H1 (cell line): ENCODE data around the gene SIK1. TPM values are rescaled to one million over a fixed set of nuclear protein-coding genes. Genes with fewer than 3 reads are reported as not detected.
"Not testable (repeated sequence)": the region's sequence is repeated elsewhere in the genome, so short reads cannot be mapped to it uniquely, and the experiment has no call there.

Experiments used
- CTCF ChIA-PET: fragments of 300-600 bp; sonication (Branson Sonifier 250); formaldehyde crosslinking; loops from one replicate; lab custom pipeline; 2021; ENCODE audit not compliant: partially characterized antibody; lab: Charles Lee
- POLR2A ChIA-PET: fragments of 300-600 bp; sonication (Branson Sonifier 250); formaldehyde crosslinking; loops from one replicate; lab custom pipeline; 2021; ENCODE audit warnings: inconsistent platforms; ENCODE audit not compliant: partially characterized antibody; lab: Charles Lee
- DNase-seq, 2 experiments: peaks; one replicate each; pipeline versions ENCODE4 v3.0.0 to v3.0.0-alpha.2; 2010 to 2022; ENCODE audit warnings: low spot score in 2 of 2, low read depth in 1 of 2, mixed read lengths in 1 of 2
- FAIRE-seq: peaks from 2 replicates; lab custom pipeline; 2011; peaks lifted over from hg19 to GRCh38; lab: Jason Lieb, UNC
- H2AFZ ChIP-seq: 2 replicates; pipeline ENCODE4 v1.8.1; 2012; ENCODE audit warnings: low read length, inconsistent platforms
- H2AK5ac ChIP-seq: 2 replicates; pipeline ENCODE4 v1.6.1; 2013; ENCODE audit warnings: low read depth, low read length
- H2BK120ac ChIP-seq: replicated peaks from 2 replicates; pipeline ENCODE3; 2013; ENCODE audit warnings: low read depth, low read length, inconsistent platforms
- H2BK12ac ChIP-seq: 2 replicates; pipeline ENCODE4 v1.6.1; 2013; ENCODE audit warnings: low read depth, low read length
- H2BK15ac ChIP-seq: 2 replicates; pipeline ENCODE4 v1.6.1; 2013; ENCODE audit warnings: low read length
- H2BK20ac ChIP-seq: 2 replicates; pipeline ENCODE4 v1.6.1; 2013; ENCODE audit warnings: low read length
- H2BK5ac ChIP-seq: 2 replicates; pipeline ENCODE4 v1.6.1; 2013; ENCODE audit warnings: low read depth, low read length
- H3K14ac ChIP-seq: 2 replicates; pipeline ENCODE4 v1.6.1; 2013; ENCODE audit warnings: inconsistent platforms; ENCODE audit not compliant: insufficient read length
- H3K18ac ChIP-seq: 2 replicates; pipeline ENCODE4 v1.6.1; 2013; ENCODE audit warnings: low read length; ENCODE audit errors: extremely low read depth
- H3K23ac ChIP-seq: 2 replicates; pipeline ENCODE4 v1.6.1; 2013; ENCODE audit warnings: inconsistent platforms; ENCODE audit not compliant: insufficient read length
- H3K23me2 ChIP-seq: 2 replicates; pipeline ENCODE4 v1.6.1; 2013; ENCODE audit warnings: low read depth, low read length
- H3K27ac ChIP-seq: 2 replicates; pipeline ENCODE4 v1.6.1; 2011; ENCODE audit warnings: low read depth, low read length, inconsistent platforms
- H3K27me3 ChIP-seq, 4 experiments: replicated peaks in 1 of 4; 1 replicate in 1 of 4; 2 replicates in 3 of 4; pipeline versions ENCODE4 v1.6.1 to v1.8.1; 2011 to 2013; ENCODE audit warnings: low read length in 3 of 4, mild to moderate bottlenecking in 3 of 4, inconsistent platforms in 2 of 4, mixed read lengths in 2 of 4, moderate library complexity in 1 of 4; ENCODE audit not compliant: control insufficient read depth in 3 of 4, insufficient read depth in 3 of 4; ENCODE audit errors: extremely low read depth in 1 of 4
- H3K36me3 ChIP-seq, 4 experiments: 2 replicates each; pipeline versions ENCODE4 v1.6.1 to v1.8.1; 2011 to 2013; ENCODE audit warnings: mild to moderate bottlenecking in 4 of 4, low read length in 3 of 4, moderate library complexity in 2 of 4, control low read depth in 1 of 4, inconsistent platforms in 1 of 4; ENCODE audit not compliant: insufficient read depth in 4 of 4, control insufficient read depth in 2 of 4
- H3K4ac ChIP-seq: replicated peaks from 2 replicates; pipeline ENCODE3; 2013; ENCODE audit warnings: low read length, low read depth, mixed read lengths, inconsistent platforms; ENCODE audit not compliant: insufficient read length
- H3K4me1 ChIP-seq, 4 experiments: replicated peaks in 1 of 4; 1 replicate in 1 of 4; 2 replicates in 3 of 4; pipeline versions ENCODE4 v1.6.1 to v1.8.1; 2011 to 2013; ENCODE audit warnings: low read length in 3 of 4, inconsistent platforms in 2 of 4, mixed read lengths in 1 of 4; ENCODE audit not compliant: insufficient read depth in 4 of 4, control insufficient read depth in 3 of 4
- H3K4me2 ChIP-seq, 2 experiments: 2 replicates each; pipeline versions ENCODE4 v1.6.1 to v1.8.1; 2011 to 2013; ENCODE audit warnings: low read depth in 2 of 2, low read length in 2 of 2, control low read depth in 1 of 2, inconsistent platforms in 1 of 2, mild to moderate bottlenecking in 1 of 2; ENCODE audit not compliant: insufficient read depth in 1 of 2
- H3K4me3 ChIP-seq, 4 experiments: fragments of 200-600, 300-600 bp in 1 of 4; sonication (generic), shearing (Covaris generic), sonication (Bioruptor Twin) in 1 of 4; 2 replicates each; pipeline versions ENCODE4 v1.5.1 to v1.8.1; 2011 to 2016; ENCODE audit warnings: low read length in 4 of 4, low read depth in 3 of 4, control low read depth in 2 of 4, inconsistent platforms in 2 of 4, mild to moderate bottlenecking in 2 of 4, mixed read lengths in 1 of 4, moderate library complexity in 1 of 4; ENCODE audit not compliant: insufficient read depth in 2 of 4; ENCODE audit errors: extremely low read depth in 1 of 4
- H3K56ac ChIP-seq: replicated peaks from 2 replicates; pipeline ENCODE3; 2013; ENCODE audit warnings: low read depth, mild to moderate bottlenecking, mixed read lengths, low read length, inconsistent platforms; ENCODE audit not compliant: insufficient read length
- H3K79me1 ChIP-seq: 2 replicates; pipeline ENCODE4 v1.6.1; 2013; ENCODE audit warnings: low read depth, low read length, control low read depth
- H3K79me2 ChIP-seq, 2 experiments: 2 replicates each; pipeline versions ENCODE4 v1.6.1 to v1.8.1; 2012 to 2013; ENCODE audit warnings: low read length in 2 of 2, mild to moderate bottlenecking in 2 of 2, inconsistent platforms in 1 of 2; ENCODE audit not compliant: insufficient read depth in 2 of 2, control insufficient read depth in 1 of 2
- H3K9ac ChIP-seq, 4 experiments: replicated peaks in 1 of 4; 1 replicate in 1 of 4; 2 replicates in 3 of 4; pipeline versions ENCODE4 v1.6.1 to v1.8.1; 2011 to 2013; ENCODE audit warnings: low read depth in 3 of 4, low read length in 3 of 4, control low read depth in 2 of 4, mild to moderate bottlenecking in 2 of 4, moderate library complexity in 2 of 4, inconsistent platforms in 1 of 4; ENCODE audit errors: extremely low read depth in 1 of 4
- H3K9me3 ChIP-seq, 2 experiments: 2 replicates each; pipeline versions ENCODE4 v1.6.1 to v1.8.1; 2012 to 2013; ENCODE audit warnings: mild to moderate bottlenecking in 2 of 2, moderate library complexity in 2 of 2, control low read depth in 1 of 2, inconsistent platforms in 1 of 2, low read depth in 1 of 2, low read length in 1 of 2, mixed read lengths in 1 of 2; ENCODE audit not compliant: insufficient read depth in 2 of 2
- H4K20me1 ChIP-seq, 2 experiments: replicated peaks in 1 of 2; 2 replicates each; pipeline versions ENCODE3 to v1.8.1; 2011 to 2013; ENCODE audit warnings: inconsistent platforms in 2 of 2, low read length in 2 of 2, mild to moderate bottlenecking in 1 of 2; ENCODE audit not compliant: insufficient read depth in 2 of 2, control insufficient read depth in 1 of 2
- H4K5ac ChIP-seq: 2 replicates; pipeline ENCODE4 v1.6.1; 2013; ENCODE audit warnings: low read length, low read depth, mixed read lengths, inconsistent platforms; ENCODE audit not compliant: insufficient read length
- H4K8ac ChIP-seq: 2 replicates; pipeline ENCODE4 v1.8.0; 2013; ENCODE audit warnings: mild to moderate bottlenecking, moderate library complexity, low read length, inconsistent platforms; ENCODE audit not compliant: insufficient read depth; ENCODE audit errors: extremely low read depth
- H4K91ac ChIP-seq: replicated peaks from 2 replicates; pipeline ENCODE3; 2013; ENCODE audit warnings: low read length, mixed read lengths, inconsistent platforms; ENCODE audit not compliant: insufficient read length
- WGBS, 2 experiments: shearing (Covaris generic) in 1 of 2; methylation state at CpG; one replicate each; pipeline versions ENCODE4 v1.1.6 to v1.1.7; 2013 to 2015; ENCODE audit warnings: low lambda C conversion rate in 2 of 2, mixed read lengths in 2 of 2, inconsistent platforms in 1 of 2, low coverage in 1 of 2, missing lambda C conversion rate in 1 of 2; ENCODE audit not compliant: insufficient replicate concordance in 2 of 2, insufficient coverage in 1 of 2, insufficient read length in 1 of 2; ENCODE audit errors: extremely low coverage in 1 of 2, missing lambda C conversion rate in 1 of 2; 5-methylcytosine and 5-hydroxymethylcytosine counted together
- polyA plus RNA-seq, 7 experiments: library from polyadenylated mRNA; depleted of rRNA in 3 of 7; stranded (reverse) in 5 of 7; unstranded in 2 of 7; fragments of >200 nt in 5 of 7; fragments of 200-250 nt in 2 of 7; gene quantifications; 1 replicate in 5 of 7; 2 replicates in 1 of 7; 4 replicates in 1 of 7; pipeline versions ENCODE4 v1.2.1 to v1.2.3, GENCODE V29; 2011 to 2013; ENCODE audit warnings: missing spikeins in 2 of 7, mixed read lengths in 2 of 7
- total RNA-seq: library from RNA; stranded (reverse); fragmentation: NEBNext Ultra II Directional; extraction: Animal tissue kit (Norgen Biotek cat#: 25700); gene quantifications from 2 replicates; pipeline ENCODE4 v1.2.1, GENCODE V29; 2021

The SIK1 gene
- total and polyA plus RNA-seq, 2 of the 8 experiments (the other 6 are each of a cell fraction or from before 2014, with no cell fraction given), result 1.5 to 6.7 TPM

GRCh38 chr21:43462932-43463331 is 36.0 kb upstream of the SIK1 start:
- H3K79me2 ChIP-seq, H4K8ac ChIP-seq, H4K91ac ChIP-seq, H4K5ac ChIP-seq, H2BK120ac ChIP-seq, H3K14ac ChIP-seq, H2BK5ac ChIP-seq, H3K9ac ChIP-seq, H3K18ac ChIP-seq, H3K27me3 ChIP-seq, H2AFZ ChIP-seq, H3K23me2 ChIP-seq, H3K27ac ChIP-seq, H3K4me1 ChIP-seq, H3K56ac ChIP-seq, H4K20me1 ChIP-seq, H2AK5ac ChIP-seq, FAIRE-seq, H2BK15ac ChIP-seq, DNase-seq, H3K79me1 ChIP-seq, CTCF ChIA-PET, H3K4me2 ChIP-seq, H3K4ac ChIP-seq, H2BK12ac ChIP-seq, H2BK20ac ChIP-seq, POLR2A ChIA-PET, H3K23ac ChIP-seq, H3K4me3 ChIP-seq, H3K36me3 ChIP-seq, H3K9me3 ChIP-seq: not testable (repeated sequence)
- WGBS, 2 experiments, result no CpG with 5 or more reads among the region's 17 CpGs

DNA sequence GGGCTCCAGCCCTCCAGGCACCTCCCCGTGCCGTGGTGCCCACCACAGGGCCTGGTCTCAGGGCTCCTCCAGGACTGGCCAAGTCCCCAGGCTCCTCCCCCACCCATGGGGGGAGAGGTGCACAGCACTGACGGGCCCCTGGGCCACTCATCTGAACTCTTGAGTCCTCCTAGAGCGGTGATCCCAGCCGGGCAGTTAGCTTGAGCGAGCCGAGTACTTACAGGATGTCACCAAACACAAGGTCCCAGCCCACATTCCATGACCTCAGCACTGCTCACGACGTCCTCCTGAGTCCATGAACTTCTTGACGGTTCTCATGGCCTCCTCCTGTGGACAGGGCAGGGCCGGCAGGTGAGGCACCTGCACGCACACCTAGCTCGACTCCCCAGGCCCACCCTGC is 33.5 kb upstream of the SIK1 start:
- H3K4ac ChIP-seq, H3K9ac ChIP-seq, H3K23me2 ChIP-seq, H4K5ac ChIP-seq, DNase-seq, H2BK120ac ChIP-seq, H3K79me1 ChIP-seq, H2AK5ac ChIP-seq, H3K27me3 ChIP-seq, CTCF ChIA-PET, H3K18ac ChIP-seq, H3K9me3 ChIP-seq, FAIRE-seq, H3K27ac ChIP-seq, H2BK12ac ChIP-seq, H2AFZ ChIP-seq, H3K56ac ChIP-seq, H3K4me3 ChIP-seq, H3K4me2 ChIP-seq, H2BK5ac ChIP-seq, H3K23ac ChIP-seq, POLR2A ChIA-PET, H3K4me1 ChIP-seq, H3K14ac ChIP-seq, H3K36me3 ChIP-seq, H2BK20ac ChIP-seq, H4K20me1 ChIP-seq, H4K91ac ChIP-seq, H3K79me2 ChIP-seq, H4K8ac ChIP-seq, H2BK15ac ChIP-seq: not testable (repeated sequence)
- no CpG with 5 or more reads among the region's 13 CpGs for WGBS, 2 experiments
